Kidney epithelial cell (primary cell): ENCODE results near the gene MRPL33. TPM values are rescaled to one million over a fixed set of nuclear protein-coding genes. Genes with fewer than 3 reads are reported as not detected.
"Not testable (repeated sequence)": the region's sequence is repeated elsewhere in the genome, so short reads cannot be mapped to it uniquely, and the experiment has no call there.

Source experiments
- DNase-seq: peaks from one replicate; pipeline ENCODE4 v3.0.0-alpha.2; 2010; ENCODE audit warnings: low read depth
- H3K27me3 ChIP-seq: 2 replicates; pipeline ENCODE4 v1.6.0; 2011; ENCODE audit warnings: low read length; ENCODE audit not compliant: control insufficient read depth, insufficient read depth
- H3K36me3 ChIP-seq: 2 replicates; pipeline ENCODE4 v1.5.1; 2011; ENCODE audit warnings: low read length; ENCODE audit not compliant: control insufficient read depth, insufficient read depth
- H3K4me3 ChIP-seq: 2 replicates; pipeline ENCODE4 v1.5.1; 2011; ENCODE audit warnings: low read depth, mild to moderate bottlenecking, control low read depth, low read length
- CTCF ChIP-seq: IDR thresholded peaks from 2 replicates; pipeline ENCODE4 v1.5.1; 2011; ENCODE audit warnings: mild to moderate bottlenecking, moderate library complexity, low read length, control low read depth, inconsistent platforms; ENCODE audit not compliant: insufficient read depth, poor library complexity, severe bottlenecking
- total RNA-seq: library from RNA; depleted of rRNA; stranded (reverse); fragments of >200 nt; gene quantifications from 2 replicates; pipeline ENCODE4 v1.2.3, GENCODE V29; 2015

MRPL33 gene
- total RNA-seq, 1 donor from 2014 or later, result 121 TPM

GRCh38 chr2:27747827-27748352, 23.6 kb upstream of the MRPL33 start:
- H3K36me3 ChIP-seq, result no peaks in the 10 kb centered on the region
- no peaks in the 10 kb centered on the region for H3K27me3 ChIP-seq
- H3K4me3 ChIP-seq, result no peak overlapping the region
- no peak for TF ChIP-seq CTCF
- DNase-seq, result no peak

DNA sequence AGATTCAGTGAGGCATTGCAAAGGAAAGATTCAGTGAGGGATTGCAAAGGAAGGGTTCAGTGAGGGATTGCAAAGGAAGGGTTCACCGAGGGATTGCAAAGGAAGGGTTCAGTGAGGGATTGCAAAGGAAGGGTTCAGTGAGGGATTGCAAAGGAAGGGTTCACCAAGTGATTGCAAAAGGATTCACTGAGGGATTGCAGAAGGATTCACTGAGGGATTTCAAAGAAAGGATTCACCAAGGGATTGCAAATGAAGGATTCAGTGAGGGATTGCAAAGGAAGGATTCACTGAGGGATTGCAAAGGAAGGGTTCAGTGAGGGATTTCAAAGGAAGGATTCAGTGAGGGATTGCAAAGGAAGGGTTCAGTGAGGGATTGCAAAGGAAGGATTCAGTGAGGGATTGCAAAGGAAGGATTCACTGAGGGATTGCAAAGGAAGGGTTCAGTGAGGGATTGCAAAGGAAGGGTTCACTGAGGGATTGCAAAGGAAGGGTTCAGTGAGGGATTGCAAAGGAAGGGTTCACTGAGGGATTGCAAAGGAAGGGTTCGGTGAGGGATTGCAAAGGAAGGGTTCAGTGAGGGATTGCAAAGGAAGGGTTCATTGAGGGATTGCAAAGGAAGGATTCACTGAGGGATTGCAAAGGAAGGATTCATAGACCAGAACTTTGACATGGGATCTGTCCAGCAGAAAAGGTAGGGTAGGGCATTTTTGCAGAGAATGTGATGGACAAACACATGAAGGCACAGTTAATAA, 22.5 kb upstream of the MRPL33 start:
- DNase-seq, H3K36me3 ChIP-seq, H3K4me3 ChIP-seq, H3K27me3 ChIP-seq: not testable (repeated sequence)

GRCh38 chr2:27751377-27751776, 20.1 kb upstream of the MRPL33 start:
- Histone ChIP-seq H3K27me3 (no peaks in the 10 kb centered on the region), H3K4me3 (no peak overlapping the region), H3K36me3 (no peaks in the 10 kb centered on the region)
- no peak for DNase-seq
- TF ChIP-seq CTCF, result no peak

DNA sequence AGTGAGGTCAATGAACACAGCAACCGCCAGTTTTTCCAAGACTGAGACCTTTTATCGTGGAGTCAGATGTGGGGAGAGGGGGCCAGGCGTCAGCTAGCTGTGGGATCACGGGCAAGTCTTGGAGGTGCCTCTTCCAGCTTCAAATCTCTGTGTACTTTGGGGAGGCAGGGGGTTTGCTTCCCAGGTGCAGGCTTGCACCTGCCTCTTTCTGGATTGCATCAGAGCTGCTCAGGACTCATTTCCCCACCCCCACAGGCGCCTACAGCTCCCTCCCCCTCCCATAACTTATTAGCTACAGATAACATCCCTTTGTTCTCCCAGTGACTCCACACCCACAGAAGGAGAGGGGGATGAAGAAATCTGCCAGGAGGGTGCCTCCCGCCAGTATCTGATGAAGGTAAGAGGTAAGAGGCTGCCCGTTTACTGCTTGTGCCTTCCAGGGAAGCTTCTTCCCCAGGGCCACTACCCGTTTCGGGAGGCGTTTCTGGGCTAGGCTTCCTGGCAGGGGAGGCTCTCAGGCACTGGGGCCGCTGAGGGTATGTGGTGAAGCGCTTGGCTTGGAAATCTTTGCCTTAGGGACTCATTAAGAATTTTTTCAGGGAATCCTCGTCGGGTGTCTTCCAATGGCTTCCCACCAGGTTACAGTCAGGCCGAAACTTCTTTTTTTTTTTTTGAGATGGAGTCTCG, 18.8 kb upstream of the MRPL33 start:
- Histone ChIP-seq H3K4me3 (peak overlapping the region; percentile 48), H3K27me3 (no peaks in the 10 kb centered on the region), H3K36me3 (no peaks in the 10 kb centered on the region)
- DNase-seq, result no peak
- TF ChIP-seq CTCF, result no peak

DNA sequence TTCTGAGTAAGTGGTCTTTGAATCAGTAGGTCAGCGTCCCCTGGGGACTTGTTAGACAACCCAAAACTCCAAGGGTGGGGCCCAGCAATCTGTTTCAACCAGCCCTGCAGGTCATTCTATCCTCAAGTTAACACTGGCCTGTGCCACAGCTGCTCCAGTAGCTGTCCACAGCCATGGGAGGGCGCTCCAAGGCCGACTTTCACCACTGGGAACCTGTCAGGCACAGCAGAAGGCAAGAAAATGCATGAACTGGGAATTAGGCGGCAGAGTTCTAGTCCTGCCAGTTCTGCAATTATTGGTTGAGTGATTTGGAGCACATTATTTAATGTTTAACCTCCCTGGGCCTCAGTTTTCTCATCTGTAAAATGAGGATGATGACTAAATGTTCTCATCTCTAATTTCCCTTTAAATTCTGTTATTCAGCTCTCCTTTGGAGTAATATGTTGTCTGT, 17.4 kb upstream of the MRPL33 start:
- H3K4me3 ChIP-seq, result no peak overlapping the region
- H3K27me3 ChIP-seq, result no peaks in the 10 kb centered on the region
- peak; percentile 78 for TF ChIP-seq CTCF
- H3K36me3 ChIP-seq, result no peaks in the 10 kb centered on the region
- DNase-seq, result no peak

GRCh38 chr2:27754831-27755230, 16.7 kb upstream of the MRPL33 start:
- Histone ChIP-seq H3K4me3 (no peak overlapping the region), H3K27me3 (no peaks in the 10 kb centered on the region), H3K36me3 (no peaks in the 10 kb centered on the region)
- TF ChIP-seq CTCF, result no peak
- no peak for DNase-seq
